GM19025 (cell line): ENCODE results near the gene PDSS2.
A peak's percentile ranks its signal among the peaks of the same experiment; 100 is the strongest.
"Not testable (repeated sequence)": the region's sequence is repeated elsewhere in the genome, so short reads cannot be mapped to it uniquely, and the experiment has no call there.

Source experiments
- ATAC-seq: cut with Tn5 transposase; IDR thresholded peaks from one replicate; pipeline ENCODE4 v1.9.1; 2021; ENCODE audit warnings: mild to moderate bottlenecking, low read depth, moderate library complexity; ENCODE audit not compliant: unreplicated experiment

The PDSS2 gene

GRCh38 chr6:107129370-107129925, 329.9 kb downstream of the PDSS2 start:
- no peak for ATAC-seq

GRCh38 chr6:107128577-107128976, 330.8 kb downstream of the PDSS2 start:
- ATAC-seq: no peak

GRCh38 chr6:107128175-107128574, 331.2 kb downstream of the PDSS2 start:
- no peak for ATAC-seq

- no peak for ATAC-seq
Observed at GRCh38 chr6:107125771-107126170, 333.6 kb downstream of the PDSS2 start.

- ATAC-seq: peak; percentile 71
Observed at GRCh38 chr6:107124934-107125348, 334.4 kb downstream of the PDSS2 start.

- no peak for ATAC-seq
Observed at GRCh38 chr6:107123501-107123900, 335.9 kb downstream of the PDSS2 start.

- no peak for ATAC-seq
Observed at GRCh38 chr6:107122748-107123147, 336.6 kb downstream of the PDSS2 start.

- no peak for ATAC-seq
Observed at GRCh38 chr6:107121964-107122495, 337.3 kb downstream of the PDSS2 start.

- no peak for ATAC-seq
Observed at GRCh38 chr6:107121266-107121665, 338.1 kb downstream of the PDSS2 start.

GRCh38 chr6:107120404-107120803, 339.0 kb downstream of the PDSS2 start:
- no peak for ATAC-seq

GRCh38 chr6:107118976-107119375, 340.4 kb downstream of the PDSS2 start:
- ATAC-seq: no peak

- ATAC-seq: not testable (repeated sequence)
Observed at GRCh38 chr6:107118540-107118939, 340.8 kb downstream of the PDSS2 start.

- ATAC-seq: no peak
Observed at GRCh38 chr6:107116931-107117330, 342.4 kb downstream of the PDSS2 start.

- ATAC-seq: no peak
Observed at GRCh38 chr6:107116328-107116892, 343.0 kb downstream of the PDSS2 start.

GRCh38 chr6:107115695-107116327, 343.6 kb downstream of the PDSS2 start:
- no peak for ATAC-seq

GRCh38 chr6:107114926-107115694, 344.3 kb downstream of the PDSS2 start, which contains the start of gene BEND3:
TSS of gene BEND3 (minus strand) at chr6:107115515. CDS start at chr6:107099285, 16,230 bp downstream.
- peak; percentile 31 for ATAC-seq

- peak; percentile 68 for ATAC-seq
Observed at GRCh38 chr6:107114213-107114925, 345.0 kb downstream of the PDSS2 start.

- no peak for ATAC-seq
Observed at GRCh38 chr6:107110200-107110599, 349.2 kb downstream of the PDSS2 start.

GRCh38 chr6:107108201-107108890, 351.0 kb downstream of the PDSS2 start:
- no peak for ATAC-seq

- ATAC-seq: no peak
Observed at GRCh38 chr6:107107791-107108190, 351.6 kb downstream of the PDSS2 start.
